GM19395 (cell line): ENCODE results near the gene ITPR3.
"Not testable (repeated sequence)": the region's sequence is repeated elsewhere in the genome, so short reads cannot be mapped to it uniquely, and the experiment has no call there.

Experiments
- ATAC-seq: cut with Tn5 transposase; IDR thresholded peaks from one replicate; pipeline ENCODE4 v1.9.1; 2021; ENCODE audit warnings: mild to moderate bottlenecking, moderate library complexity; ENCODE audit not compliant: unreplicated experiment

The ITPR3 gene

DNA sequence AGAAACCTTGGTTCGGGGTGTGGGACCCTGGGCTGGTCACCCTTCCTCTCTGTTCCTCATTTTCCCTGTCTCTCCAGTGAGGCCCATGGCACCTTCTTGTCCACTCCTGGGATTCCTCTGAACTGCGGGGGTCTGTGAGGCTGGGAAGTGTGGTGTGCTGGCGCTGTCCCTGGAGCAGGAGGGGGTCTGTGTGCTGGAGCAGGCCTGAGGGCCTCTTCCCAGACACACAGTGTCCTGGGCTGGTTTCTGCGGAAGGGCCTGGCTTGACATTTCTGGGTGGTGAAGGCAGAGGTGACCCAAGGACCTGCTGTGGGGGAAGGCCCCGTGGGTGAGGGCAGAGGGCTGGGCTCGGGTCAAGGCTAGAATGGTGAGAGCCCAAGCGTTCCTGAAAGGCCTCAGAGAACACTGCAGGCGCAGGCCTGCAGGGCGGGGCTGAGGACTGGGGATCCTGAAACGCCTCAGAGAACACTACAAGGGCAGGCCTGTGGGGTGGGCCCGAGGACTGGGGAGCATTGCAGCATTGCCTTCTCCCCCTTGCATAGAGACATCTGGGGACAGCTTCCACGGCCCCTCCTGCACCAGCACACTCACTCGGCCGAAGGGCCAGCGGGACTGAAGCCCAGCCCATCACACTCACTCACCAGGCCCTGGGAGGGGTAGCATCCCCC is 30.5 kb upstream of the ITPR3 start:
- ATAC-seq: no peak

GRCh38 chr6:33591424-33592032 is 29.6 kb upstream of the ITPR3 start:
- no peak for ATAC-seq

DNA sequence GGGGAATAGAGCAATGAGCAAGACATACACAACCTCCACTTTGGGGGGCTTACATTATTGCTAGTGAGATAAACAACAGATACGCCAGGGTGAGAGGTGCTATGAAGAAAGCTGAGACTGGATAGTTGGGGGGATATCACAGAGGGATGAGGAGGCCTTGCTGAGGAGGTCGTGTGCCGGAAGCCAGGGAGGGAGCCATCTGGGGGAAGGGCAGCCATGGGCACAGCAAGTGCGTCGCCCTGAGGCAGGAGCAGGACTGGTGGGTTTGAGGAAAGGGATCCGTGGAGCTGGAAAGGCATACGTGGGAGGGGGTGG is 28.9 kb upstream of the ITPR3 start:
- no peak for ATAC-seq

- peak; percentile 54 for ATAC-seq
Measured at GRCh38 chr6:33592595-33593413, 28.3 kb upstream of the ITPR3 start.

- no peak for ATAC-seq
Measured at GRCh38 chr6:33593414-33593727, 27.8 kb upstream of the ITPR3 start.

GRCh38 chr6:33595001-33595846 is 25.9 kb upstream of the ITPR3 start:
- ATAC-seq: no peak

GRCh38 chr6:33596894-33597293 is 24.2 kb upstream of the ITPR3 start:
- ATAC-seq: not testable (repeated sequence)

DNA sequence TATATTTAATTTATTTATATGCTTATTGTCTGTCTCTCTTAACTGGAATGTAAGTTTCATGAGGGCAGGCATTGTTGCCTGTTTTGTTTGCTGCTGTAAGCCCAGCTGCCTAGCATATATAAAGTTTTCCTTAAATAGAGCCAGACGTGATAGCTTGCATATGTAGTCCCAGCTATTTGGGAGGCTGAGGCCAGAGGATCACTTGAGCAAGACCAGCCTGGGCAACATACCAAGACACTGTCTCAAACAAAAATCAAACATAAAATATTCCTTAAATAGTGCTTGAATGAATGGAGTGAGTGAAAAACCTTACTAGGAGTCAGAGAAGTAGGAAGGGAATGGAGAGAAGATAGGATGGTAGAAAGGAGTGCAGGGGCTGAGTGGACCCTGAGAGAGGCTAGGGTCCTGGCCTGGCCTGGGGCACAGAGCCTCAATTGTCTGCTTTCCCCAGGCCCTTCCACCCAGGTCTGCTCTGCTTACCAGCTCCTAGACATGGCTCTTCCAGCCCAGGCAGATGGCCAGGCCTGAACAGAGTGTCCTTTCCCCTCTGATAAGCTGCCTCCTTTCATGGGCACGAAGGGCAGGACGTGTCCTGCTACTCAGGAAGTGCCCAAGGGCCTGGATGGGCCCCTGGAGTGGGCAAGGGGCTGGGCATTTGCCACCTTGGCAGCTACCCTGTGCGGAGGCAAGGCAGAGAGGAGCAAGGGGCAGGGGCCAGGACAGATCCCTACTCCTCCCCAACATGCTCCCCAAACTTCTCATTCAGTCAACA is 23.4 kb upstream of the ITPR3 start:
- ATAC-seq: no peak

DNA sequence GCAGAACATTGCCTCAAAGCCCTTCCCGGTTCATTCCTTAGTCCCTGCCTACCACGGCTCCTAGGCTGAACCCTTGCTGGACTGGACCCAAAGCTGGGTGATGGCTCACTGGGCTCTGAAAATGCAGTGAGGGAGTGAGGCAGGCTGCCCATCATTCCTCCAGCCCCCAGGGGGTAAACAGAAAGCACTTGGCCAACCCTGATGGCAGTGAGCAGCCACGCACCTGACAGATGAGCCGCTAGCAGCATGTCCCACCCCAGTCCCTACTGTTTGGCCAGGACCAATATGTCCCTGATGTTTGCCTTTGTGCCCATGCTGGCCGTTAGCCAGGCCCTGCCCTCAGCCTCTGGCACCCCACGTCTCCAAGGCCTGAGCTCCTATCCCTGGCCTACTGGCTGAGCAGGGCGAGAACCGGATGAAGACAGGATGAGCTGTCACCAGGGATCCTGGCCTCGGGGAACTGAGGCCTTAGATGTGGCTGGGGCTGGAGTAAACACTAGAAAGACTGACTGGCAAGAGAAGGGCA is 21.6 kb upstream of the ITPR3 start:
- no peak for ATAC-seq

- no peak for ATAC-seq
Measured at GRCh38 chr6:33600761-33601160, 20.4 kb upstream of the ITPR3 start.

DNA sequence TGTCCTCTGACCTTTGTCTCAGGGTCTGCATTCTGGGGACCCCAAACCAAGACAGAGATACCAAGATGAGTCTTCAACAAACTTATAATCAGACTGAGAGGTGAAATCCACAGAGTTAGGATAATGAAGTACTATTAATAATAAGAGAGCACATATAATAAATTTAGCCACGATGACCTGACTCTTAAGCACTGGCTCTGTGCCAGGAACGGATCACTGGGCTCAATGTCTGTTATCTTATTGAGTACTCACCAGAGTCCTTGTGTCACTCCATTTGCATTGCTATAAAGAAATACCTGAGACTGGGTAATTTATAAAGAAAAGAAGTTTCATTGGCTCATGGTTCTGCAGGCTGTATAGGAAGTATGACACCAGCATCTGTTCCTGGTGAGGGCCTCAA is 18.9 kb upstream of the ITPR3 start:
- ATAC-seq: no peak

- ATAC-seq: no peak
Measured at GRCh38 chr6:33604941-33605854, 15.9 kb upstream of the ITPR3 start.

DNA sequence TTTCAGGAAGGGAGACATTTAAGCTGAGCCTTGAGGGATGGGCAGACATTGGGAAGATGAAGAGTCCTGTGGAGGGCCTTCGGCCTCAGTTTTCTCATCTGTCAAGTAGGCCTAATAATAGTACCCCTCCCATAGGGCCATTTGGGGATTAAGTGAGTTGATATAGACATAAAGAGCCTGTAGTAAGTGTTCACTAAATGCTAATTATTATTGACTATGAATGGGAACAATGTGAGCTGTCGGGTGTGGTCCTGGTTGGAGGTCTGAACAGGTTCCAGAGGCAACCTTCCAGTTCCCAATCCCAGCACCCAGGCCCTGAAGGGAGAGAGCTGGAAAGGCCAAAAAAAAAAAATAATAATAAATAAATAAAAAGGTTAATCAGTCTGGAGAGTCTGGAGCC is 14.5 kb upstream of the ITPR3 start:
- no peak for ATAC-seq

GRCh38 chr6:33607126-33607783 is 13.9 kb upstream of the ITPR3 start:
- ATAC-seq: no peak

DNA sequence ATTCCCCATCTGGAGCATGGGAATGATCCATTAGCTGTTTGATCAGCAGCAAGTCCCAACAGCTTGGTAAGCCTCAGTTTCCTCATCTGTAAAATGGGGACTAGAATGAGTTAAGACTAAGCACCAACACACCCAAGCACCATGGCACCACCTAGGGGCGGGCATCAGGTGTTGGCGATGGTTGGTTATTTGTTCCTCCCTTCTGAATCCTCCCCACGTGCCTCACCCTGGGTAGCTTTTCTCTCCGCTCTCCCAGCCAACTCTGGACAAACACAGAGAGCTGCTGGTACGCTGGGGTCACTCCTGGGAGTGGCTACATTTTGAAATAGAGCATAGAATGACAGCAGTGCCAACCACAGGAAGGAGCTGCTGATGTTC is 13.3 kb upstream of the ITPR3 start:
- no peak for ATAC-seq

GRCh38 chr6:33609019-33609418 is 12.1 kb upstream of the ITPR3 start:
- no peak for ATAC-seq

DNA sequence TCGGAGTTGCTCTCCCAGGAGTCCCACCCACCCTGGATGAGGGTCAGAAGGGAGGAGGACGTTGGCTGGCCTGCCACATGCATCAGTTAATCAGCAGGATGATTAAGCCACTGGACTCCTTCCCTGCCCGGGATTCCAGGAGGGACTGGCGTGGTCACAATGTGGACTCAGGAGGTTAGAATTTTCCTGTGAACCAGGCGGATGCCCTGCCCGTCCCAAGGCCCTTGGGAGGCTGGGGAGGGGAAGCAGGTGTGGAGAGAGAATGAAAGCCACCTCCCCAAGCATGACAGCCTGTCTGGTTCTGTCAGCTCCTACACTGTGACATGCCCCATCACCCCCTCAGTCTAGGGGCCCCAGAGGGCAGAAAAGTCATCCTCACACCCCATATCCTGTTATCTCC is 11.6 kb upstream of the ITPR3 start:
- no peak for ATAC-seq

GRCh38 chr6:33610067-33610466 is 11.1 kb upstream of the ITPR3 start:
- no peak for ATAC-seq
